ENCODE data around the gene PPM1A. TPM values are rescaled to one million over a fixed set of nuclear protein-coding genes. Genes with fewer than 3 reads are reported as not detected.

The PPM1A gene
- total RNA-seq, 1 donor from 2014 or later: 44.5 TPM

DNA sequence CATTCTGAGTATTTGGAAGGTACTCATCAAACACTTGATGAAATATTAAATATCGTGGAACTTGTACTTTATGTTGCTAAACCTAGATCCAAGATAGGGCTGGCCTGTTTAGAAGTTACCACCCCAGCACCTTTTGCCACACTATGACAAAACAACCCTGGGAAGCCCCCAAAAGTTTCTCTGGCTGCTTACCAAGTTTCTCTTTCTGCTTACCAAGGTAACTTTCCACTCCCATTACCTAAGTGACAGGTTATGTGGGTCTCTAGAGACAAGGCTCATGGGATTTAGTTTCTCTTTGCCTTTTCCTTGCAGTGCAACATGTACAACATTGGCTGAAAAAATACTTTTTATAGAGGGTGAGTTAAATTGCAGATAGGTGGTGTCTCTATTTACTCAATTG, 28.9 kb upstream of the PPM1A start:
- Mint-ChIP-seq H3K27ac (ENCODE audit: unreplicated experiment) (no peak overlapping the region), H3K36me3 (ENCODE audit: unreplicated experiment) (no peaks in the 10 kb centered on the region), H3K4me3 (ENCODE audit: unreplicated experiment) (no peak overlapping the region), H3K9me3 (ENCODE audit: unreplicated experiment) (no peaks in the 10 kb centered on the region), H3K27me3 (ENCODE audit: unreplicated experiment) (no peaks in the 10 kb centered on the region), H3K4me1 (ENCODE audit: unreplicated experiment) (no peaks in the 10 kb centered on the region)
- no peak for DNase-seq (ENCODE audit: extremely low spot score, unreplicated experiment)
- TF ChIP-seq, protein P1, sequence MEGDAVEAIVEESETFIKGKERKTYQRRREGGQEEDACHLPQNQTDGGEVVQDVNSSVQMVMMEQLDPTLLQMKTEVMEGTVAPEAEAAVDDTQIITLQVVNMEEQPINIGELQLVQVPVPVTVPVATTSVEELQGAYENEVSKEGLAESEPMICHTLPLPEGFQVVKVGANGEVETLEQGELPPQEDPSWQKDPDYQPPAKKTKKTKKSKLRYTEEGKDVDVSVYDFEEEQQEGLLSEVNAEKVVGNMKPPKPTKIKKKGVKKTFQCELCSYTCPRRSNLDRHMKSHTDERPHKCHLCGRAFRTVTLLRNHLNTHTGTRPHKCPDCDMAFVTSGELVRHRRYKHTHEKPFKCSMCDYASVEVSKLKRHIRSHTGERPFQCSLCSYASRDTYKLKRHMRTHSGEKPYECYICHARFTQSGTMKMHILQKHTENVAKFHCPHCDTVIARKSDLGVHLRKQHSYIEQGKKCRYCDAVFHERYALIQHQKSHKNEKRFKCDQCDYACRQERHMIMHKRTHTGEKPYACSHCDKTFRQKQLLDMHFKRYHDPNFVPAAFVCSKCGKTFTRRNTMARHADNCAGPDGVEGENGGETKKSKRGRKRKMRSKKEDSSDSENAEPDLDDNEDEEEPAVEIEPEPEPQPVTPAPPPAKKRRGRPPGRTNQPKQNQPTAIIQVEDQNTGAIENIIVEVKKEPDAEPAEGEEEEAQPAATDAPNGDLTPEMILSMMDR (IDR thresholded peaks at IDR 0.05): no peak

DNA sequence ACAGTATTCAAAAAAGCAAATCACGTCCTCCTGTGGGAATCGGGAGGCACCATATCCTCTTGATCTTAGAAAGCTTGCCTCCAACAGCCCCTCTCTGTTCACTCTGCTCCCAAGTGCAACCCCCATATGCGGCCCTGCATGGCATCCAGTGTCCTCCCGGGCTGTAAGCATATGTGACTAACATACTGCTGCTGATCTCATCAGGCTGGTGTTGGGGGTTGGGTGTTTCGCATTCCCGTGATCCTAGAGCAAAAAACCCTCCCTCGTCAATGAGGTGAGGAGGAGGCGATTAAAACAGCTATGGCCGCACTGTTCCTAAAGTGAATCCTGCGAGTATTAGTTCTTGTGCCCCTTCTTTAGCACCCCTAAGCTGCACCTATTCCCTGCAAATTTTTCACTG, 28.1 kb upstream of the PPM1A start:
- Mint-ChIP-seq H3K4me1 (ENCODE audit: unreplicated experiment) (no peaks in the 10 kb centered on the region), H3K36me3 (ENCODE audit: unreplicated experiment) (no peaks in the 10 kb centered on the region), H3K27ac (ENCODE audit: unreplicated experiment) (no peak overlapping the region), H3K4me3 (ENCODE audit: unreplicated experiment) (no peak overlapping the region), H3K9me3 (ENCODE audit: unreplicated experiment) (no peaks in the 10 kb centered on the region), H3K27me3 (ENCODE audit: unreplicated experiment) (no peaks in the 10 kb centered on the region)
- TF ChIP-seq, protein P1 (IDR thresholded peaks at IDR 0.05): no peak
- no peak for DNase-seq (ENCODE audit: extremely low spot score, unreplicated experiment)

- no peaks in the 10 kb centered on the region for H3K27me3 Mint-ChIP-seq (ENCODE audit: unreplicated experiment)
- H3K27ac Mint-ChIP-seq (ENCODE audit: unreplicated experiment): no peak overlapping the region
- H3K4me3 Mint-ChIP-seq (ENCODE audit: unreplicated experiment): no peak overlapping the region
- TF ChIP-seq, protein P1 (IDR thresholded peaks at IDR 0.05): no peak
- H3K36me3 Mint-ChIP-seq (ENCODE audit: unreplicated experiment): no peaks in the 10 kb centered on the region
- no peaks in the 10 kb centered on the region for H3K9me3 Mint-ChIP-seq (ENCODE audit: unreplicated experiment)
- H3K4me1 Mint-ChIP-seq (ENCODE audit: unreplicated experiment): no peaks in the 10 kb centered on the region
- DNase-seq (ENCODE audit: extremely low spot score, unreplicated experiment): no peak
Observed at GRCh38 chr14:60221457-60221856, 27.6 kb upstream of the PPM1A start.

- Mint-ChIP-seq H3K9me3 (ENCODE audit: unreplicated experiment) (no peaks in the 10 kb centered on the region), H3K4me3 (ENCODE audit: unreplicated experiment) (no peak overlapping the region), H3K36me3 (ENCODE audit: unreplicated experiment) (no peaks in the 10 kb centered on the region), H3K4me1 (ENCODE audit: unreplicated experiment) (no peaks in the 10 kb centered on the region), H3K27ac (ENCODE audit: unreplicated experiment) (no peak overlapping the region), H3K27me3 (ENCODE audit: unreplicated experiment) (no peaks in the 10 kb centered on the region)
- TF ChIP-seq, protein P1 (IDR thresholded peaks at IDR 0.05): no peak
- DNase-seq (ENCODE audit: extremely low spot score, unreplicated experiment): no peak
Observed at GRCh38 chr14:60222820-60223219, 26.2 kb upstream of the PPM1A start.

- TF ChIP-seq, protein P1 (IDR thresholded peaks at IDR 0.05): no peak
- Mint-ChIP-seq H3K4me1 (ENCODE audit: unreplicated experiment) (no peaks in the 10 kb centered on the region), H3K9me3 (ENCODE audit: unreplicated experiment) (no peaks in the 10 kb centered on the region), H3K4me3 (ENCODE audit: unreplicated experiment) (no peak overlapping the region), H3K27me3 (ENCODE audit: unreplicated experiment) (no peaks in the 10 kb centered on the region), H3K27ac (ENCODE audit: unreplicated experiment) (no peak overlapping the region), H3K36me3 (ENCODE audit: unreplicated experiment) (no peaks in the 10 kb centered on the region)
- no peak for DNase-seq (ENCODE audit: extremely low spot score, unreplicated experiment)
Observed at GRCh38 chr14:60225265-60225664, 23.8 kb upstream of the PPM1A start.
